CD4-positive, alpha-beta T cell treated with Interleukin-2 at 100 ng/mL for 4 hours (primary cell): ENCODE data around the gene C14orf119.

Source experiments
- DNase-seq: peaks from one replicate; pipeline ENCODE4 v3.0.0-alpha.2; 2020; ENCODE audit warnings: low spot score

The C14orf119 gene, protein sequence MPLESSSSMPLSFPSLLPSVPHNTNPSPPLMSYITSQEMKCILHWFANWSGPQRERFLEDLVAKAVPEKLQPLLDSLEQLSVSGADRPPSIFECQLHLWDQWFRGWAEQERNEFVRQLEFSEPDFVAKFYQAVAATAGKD

DNA sequence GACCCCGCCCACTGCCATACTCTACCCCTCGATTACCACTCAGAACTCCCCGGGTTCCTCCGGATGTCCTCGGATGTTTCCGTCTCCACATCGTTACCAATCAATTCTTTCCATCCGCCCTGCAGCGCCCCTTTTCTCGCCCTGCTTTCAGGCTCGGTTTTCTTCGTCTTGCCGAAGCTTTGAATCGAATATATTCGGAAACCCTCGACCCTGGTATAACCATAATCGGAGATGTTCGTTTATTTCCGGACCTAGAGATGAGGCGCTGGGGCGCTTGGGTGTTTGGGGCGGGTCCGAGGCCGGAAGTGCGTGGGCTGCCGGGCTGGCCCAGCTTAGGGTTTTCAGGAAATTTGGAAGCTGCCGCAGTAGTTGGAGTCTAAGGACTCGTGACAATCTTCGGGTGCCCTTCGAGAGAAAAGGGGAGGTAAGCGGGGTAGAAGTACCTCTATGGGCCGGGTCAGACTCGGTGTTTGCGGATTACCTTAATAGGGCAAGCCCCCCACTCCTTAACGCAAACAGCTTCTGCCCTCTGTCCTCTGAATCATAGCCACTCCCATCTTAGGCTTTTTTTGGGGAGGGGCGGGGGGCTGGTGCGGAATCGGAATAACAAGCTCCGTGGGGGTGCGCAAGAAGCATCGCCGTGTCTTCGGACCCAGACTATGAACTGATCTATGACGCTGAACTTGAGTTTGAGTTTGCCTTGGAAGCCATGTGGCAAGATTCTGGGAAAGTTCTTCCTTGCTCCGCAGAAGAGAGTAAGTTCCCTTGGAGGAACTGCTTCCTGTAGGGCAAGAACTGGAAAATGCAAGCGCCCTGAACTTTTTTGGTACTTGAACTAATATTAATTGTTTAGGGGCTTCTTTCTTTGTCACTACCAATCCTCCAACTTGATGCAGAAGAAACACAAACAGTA is at the start of gene C14orf119:
C14orf119 (plus strand) TSS at position 310 of the 913 bp plus-strand sequence. CDS start 2,154 bp downstream, outside the sequence.
- DNase-seq = peak; percentile 100

DNA sequence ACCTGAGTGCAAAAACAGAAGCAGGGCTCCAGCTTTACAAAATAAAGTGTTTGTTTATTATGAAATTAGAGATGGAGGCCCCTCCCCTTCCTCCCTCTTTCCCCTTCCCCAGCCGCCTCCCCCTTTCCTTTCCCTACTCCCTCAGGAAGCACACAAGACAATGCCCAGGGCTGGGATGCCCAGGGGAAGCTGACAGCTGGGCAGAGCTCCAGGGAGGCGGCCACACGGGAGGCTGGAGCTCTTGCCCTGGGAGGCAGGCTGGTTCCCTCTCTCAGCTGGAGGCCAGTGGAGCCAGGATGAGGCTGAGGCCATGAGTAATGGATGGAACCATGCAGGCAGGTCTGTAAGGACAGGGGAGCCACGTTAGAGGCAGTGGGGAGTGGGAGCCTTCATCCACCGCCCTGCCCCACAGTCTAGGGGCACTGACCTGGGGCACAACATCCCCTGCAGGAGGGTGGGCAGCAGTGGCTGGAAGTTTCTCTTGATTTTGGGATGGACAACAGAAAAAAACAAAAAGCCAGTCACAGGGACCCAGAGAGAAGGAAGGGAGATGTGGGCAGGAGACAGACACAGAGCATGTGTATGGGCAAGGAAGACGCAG is 48.2 kb upstream of the C14orf119 start:
- no peak for DNase-seq

DNA sequence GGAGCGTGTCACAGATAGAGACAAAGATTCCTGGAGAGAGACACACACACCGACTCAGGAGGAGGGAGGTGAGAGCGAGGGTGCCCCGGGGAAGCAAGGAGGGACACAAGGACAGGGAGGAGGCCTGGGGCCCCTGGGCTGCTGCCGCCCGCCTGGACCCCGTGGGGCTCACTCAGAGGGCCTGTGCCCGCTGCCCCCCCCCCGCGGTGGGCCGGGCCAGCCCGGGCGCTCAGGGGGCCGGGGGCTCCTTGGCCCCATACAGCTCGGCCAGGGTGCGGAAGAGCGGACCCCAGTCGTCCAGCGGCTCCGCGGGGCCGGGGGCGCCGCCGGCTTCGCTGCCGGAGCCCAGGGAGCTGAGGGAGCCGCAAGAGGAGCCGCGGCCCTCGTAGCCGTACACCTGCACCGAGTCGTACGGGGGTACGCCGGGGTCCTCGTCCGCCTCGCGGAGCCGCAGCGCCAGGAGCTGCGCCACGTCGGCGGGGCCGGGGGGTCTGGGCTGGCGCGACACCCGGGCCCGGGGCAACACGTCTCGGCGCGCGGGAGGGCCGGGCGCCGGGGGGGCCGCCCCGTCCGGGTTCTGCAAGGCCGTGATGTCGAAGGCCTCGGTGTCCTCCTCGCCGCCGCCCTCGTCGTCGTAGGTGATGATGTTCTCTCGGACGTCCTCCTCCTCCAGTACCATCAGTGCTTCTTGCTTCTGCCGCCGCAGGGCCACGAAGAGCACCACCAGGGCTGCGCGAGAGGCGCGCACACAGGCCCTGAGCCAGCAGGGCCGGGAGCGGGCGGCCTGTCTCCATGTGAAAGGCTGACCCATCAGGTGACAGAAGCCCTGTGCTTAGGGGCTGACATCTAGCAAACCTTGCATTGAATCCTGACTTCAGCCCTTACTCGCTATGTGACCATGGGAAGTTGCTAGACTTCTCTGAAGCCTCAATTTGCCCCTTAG is 47.3 kb upstream of the C14orf119 start:
- DNase-seq = no peak

DNA sequence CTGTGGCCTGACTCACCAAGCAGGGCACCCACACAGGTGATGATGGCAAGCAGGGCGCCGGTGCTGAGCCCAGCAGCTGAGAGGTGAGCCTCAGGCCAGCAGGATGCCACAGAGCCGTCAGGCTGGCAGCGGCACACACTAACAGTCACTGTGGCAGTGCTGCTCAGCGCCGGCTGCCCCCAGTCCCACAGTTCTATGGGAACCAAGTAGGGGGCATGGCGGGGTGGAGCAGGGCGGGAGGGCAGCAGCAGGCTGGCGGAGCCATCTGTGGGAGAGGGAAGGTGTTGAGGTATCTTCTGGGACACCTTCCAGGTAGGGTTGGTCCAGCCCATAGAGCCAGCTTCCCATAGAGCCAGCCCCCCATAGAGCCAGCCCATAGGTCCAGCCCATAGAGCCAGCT is 46.3 kb upstream of the C14orf119 start:
- DNase-seq = no peak

DNA sequence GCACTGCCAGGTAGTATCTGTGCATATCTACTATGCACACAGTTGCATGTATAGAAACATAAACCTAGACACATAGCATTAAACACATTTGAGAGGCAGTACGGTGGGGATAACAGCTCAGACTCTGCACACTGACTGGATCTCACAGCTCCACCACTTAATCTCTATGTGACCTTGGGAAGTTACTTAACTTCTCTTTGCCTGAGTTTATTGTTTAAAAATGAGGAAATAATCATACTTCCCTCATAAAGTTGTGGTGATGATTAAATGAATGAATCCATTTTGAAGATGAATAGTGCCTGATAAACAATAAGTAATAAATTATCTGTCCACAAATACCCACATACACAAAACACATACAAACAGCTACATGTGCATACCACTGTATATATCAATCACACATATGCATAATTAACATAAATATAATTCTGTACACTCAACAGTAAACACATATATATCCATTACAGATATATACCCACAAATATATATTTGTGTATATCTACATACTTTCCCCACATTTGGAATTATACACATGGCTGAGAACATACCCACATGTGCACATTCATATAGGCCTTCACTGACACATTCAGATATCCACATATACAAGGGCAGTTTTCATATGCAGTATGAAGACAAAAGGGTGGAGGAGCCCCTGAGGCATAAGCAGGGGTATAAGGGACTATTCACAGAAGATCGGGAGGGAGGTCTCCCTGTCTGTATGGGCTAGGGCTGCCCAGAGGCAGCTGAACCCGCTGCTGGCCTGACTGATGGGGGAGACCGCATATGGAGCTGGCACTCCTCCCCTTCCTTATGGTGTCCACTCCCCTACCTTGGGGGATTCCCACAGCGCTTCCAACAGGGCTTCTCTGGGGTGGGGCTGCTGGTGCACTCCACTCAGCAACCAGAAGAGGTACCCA is 43.9 kb upstream of the C14orf119 start:
- no peak for DNase-seq

DNA sequence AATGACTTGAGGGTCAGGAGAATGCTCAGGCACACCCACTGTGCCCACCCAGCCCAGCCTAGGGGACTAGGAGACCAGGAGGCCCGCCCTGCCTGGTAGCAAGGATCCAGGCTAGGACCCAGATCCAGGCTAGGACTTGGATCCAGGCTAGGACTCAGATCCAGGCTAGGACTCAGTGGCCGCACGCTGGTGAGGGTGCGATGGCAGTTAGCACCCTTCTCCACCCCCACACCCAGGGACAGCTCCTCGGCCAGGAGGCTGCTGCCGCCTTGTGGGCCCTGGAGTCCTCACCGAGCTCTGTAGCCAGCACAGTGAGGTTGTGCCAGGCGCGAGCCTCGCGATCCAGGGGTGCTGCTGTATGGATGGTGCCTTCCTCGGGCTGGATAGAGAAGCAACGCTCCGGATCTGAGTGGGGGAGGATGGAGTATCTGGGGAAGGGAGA is 43.1 kb upstream of the C14orf119 start:
- no peak for DNase-seq

DNA sequence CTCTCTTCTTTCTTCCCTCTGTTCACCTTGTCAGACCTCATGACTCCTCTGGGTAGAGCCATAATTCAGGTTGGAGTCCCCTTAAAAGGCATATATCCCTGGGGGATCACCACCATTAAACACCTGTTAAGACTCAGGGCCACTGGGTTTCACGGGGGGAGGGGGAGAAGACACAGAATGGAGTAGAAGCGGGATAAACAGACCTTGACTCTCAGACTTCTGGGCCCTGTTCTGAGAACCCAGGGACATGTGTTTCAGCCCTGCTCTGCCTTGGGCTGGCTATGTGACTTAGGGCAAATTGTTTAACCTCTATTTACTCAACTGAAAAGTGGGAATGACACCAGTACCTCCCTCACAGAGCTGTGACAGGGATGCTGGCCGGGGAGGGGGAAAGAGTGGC is 42.6 kb upstream of the C14orf119 start:
- no peak for DNase-seq

DNA sequence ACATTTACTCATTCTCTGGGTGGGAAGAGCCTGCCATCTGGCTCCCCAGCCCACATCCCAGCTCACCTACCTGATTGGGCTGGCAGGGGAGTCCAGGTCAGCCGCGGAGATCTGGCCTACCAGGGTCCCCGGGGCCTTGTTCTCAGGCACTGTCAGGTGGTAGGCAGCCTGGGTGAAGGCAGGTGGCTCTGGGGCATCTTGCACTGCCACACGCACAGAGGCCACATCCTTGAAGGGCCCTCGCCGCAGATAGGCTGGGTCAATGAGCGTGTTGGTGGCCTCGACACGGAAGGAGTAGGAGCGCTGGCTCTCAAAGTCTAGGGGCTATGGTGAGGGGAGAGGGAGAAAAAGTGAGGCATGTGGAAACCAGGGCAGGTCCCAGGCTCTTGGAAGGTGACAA is 41.9 kb upstream of the C14orf119 start:
- DNase-seq = no peak

DNA sequence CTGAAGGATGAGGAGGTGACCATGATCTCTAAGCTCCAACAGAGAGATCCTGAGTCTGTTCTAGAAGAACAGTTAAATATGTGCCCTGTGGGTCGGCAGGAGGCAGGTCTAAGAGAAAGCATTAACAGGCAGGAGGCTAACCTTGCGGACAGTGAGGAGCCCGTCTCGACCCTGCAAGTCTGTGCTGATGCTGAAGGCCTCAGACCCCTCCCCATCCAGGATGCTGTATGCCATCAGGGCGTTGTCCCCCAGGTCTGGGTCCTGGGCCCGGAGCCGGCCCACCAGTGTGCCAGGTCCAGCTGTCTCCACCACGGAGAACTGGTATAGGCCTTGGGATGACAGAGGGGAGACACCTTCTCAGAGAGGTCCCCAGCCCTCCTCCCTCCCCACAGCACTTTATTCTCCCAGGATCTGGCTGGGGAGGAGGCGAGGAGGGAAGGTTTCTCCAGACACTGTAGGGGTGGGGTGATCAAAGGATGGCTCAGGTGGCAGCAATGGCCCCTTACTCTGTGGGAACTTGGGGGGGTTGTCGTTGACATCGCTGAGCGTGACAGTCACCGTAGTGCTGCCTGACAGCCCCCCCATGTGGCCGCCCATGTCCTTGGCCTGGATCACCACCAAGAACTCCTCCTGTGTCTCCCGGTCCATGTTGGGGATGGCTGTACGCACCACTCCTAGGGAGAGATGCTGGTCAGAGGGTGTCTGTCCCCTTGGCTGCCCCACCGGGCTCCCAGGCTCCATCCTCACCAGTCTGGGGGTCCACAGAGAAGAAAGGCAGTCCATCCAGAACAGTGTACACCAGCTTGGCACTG is 41.1 kb upstream of the C14orf119 start:
- peak; percentile 18 for DNase-seq

DNA sequence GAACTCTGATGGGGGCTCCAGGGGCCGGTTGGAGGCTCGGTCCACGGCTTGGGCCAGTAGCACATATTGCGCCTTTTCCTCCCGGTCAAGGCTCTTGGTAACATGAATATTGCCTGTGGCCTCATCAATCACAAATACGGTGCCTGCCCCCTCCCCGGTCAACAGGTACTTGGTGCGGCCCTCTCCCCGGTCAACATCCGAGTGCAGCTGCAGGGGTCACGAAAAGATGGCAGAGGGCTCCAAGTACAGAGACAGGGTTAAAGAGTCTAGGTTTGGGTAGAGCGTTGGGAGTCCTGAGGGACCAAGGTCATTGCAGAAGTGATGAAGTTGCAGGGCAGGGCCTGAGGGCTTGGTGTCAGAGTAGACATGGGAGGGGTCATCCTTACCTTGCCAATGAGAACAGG is 40.2 kb upstream of the C14orf119 start:
- no peak for DNase-seq

DNA sequence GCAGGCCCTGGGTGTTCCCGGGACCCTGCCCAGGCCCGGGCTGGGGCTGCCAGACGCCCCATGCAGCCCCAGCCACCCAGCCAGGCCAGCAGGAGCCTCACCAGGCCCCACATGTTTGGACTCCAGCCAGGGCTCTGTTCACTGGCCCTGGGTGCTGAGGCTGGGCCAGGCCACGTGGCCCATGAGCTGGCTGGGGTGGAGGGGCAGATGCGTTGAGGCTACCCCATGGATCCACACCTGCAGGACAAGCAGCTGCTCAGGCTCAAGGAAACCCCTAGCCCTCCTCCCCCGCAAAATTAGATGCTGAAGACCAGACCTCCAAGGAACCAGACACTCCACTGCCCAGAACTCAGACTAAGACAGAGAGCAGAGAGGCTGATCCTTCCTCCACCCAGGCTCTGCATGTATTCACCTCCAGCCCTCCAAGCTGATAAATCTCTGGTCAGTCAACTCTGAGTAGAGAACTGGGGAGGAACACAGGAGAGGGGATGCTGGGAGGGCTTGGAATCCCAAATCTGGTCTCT is 39.6 kb upstream of the C14orf119 start:
- DNase-seq = no peak

DNA sequence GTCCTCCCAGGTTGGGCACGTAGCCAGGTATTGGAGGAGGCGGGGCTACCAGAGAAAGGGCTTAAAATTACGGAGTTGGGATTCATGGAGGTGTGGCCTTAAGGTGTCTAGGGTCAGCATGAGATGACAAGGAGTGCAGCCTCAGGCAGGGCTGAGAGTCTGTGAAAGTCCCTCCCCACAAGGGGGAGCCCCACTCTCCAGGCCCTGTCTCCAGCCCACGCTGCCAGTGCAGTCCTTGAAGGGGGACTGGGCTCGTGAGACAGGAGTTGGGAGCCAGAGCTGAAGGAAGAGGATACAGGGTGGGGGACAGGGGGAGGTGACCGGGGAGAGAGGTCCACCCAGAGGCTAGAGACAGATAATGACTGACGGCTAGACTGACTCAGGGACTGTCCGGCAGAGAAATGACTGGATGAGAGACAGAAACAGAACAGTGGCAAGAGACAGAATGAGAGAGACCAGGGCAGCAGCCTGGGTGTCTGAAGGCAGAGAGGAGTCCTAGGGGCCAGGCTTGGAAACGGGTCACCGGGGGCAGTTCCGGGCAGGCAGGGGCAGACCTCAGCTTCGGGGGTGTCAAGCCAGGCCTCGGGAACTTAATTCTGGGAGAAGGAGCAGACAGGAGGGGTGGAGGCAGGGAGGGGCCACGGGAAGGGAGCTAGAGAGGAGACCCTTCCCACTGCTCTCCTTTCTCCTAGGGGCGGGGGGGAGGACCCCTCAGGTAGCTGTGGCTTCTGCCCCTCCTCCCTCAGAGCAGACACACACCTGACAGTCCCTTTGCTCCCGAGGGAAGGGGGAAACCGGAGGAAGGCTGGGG is 39.0 kb upstream of the C14orf119 start:
- DNase-seq = peak; percentile 69

DNA sequence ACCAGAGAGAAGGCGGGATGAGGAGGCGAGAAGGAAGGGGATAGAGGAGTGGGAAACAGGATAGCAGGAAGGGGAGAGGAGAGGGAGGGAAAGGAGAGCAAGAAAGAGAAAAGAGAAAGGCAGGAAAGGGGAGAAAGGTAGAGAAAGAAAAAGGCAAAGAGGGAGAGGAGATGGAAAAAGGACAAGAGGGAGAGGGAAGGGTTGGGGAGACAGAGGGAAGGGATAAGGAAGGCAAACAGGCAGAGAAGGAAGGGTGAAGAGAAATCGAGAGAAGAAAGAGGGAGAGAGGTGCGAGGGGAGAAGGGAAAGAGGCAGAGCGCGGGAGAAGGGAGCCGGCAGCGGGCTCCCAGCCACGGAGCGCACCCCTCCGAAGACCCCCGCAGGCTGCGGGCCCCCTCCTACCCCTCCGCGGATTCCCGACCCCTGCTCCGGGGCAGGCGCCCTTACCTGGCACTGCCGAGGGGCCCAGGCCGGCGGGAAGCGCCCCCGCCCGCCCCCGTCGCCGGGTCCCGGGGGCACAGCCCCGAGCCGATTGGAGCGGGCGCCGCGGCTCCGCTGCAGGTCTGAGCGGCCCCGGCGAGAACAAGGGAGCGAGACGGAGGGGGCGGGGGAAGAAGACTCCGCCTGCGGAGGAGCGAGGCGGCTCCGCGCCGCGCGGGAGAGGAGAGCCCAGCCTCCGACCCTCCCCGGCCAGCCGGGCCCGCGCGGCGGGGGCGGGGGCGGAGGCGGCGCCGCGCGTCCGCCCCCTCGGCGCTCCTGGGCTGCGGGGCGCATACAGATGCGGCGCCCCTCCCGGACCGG is 38.1 kb upstream of the C14orf119 start, which contains the start of gene CDH24:
CDH24 (minus strand) TSS at position 565 of the 801 bp plus-strand sequence. CDS start 1,787 bp downstream, outside the sequence.
- DNase-seq = peak; percentile 67

DNA sequence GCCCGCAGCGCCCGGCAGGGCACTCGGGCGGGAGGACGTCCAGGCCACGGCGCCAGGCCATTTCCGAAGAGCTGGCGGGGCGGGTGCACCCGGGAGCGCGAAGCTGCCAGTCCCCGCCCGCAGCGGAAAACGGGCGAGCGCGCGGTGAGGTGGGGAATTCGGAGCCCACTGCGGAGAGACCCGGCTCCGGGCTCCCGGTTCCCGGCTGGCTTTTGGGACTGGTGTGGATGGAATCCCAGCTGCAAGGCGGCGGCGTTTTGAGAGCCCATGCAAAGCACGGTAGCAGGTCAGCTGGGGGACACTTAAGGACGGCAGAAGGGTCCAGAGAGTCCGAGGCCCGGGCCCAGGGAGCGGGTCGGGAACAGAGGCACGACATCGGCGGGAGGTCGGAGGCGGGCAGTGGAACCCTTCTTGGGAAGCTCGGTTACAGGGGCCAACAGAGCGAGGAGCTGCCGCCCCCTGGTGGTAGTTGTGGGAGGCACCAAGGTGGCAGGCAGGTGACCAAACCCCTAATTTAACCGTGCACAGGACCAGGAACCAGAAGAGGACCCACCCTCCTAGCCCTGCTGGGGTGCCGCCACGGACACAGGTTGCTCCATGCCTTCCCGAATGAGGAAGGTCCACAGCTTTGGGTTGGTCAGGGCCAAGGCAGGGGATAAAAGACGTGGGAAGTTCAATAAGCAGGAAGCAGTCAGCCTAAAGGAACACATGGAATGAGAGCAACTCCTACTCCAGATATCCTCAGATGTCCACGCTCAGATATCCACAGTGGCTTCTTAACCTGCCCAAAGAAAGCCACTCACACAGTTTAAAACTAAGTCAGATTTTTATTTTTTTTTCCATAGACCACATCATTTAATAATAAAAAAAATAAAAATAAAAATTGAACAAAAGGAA is 37.3 kb upstream of the C14orf119 start:
- DNase-seq = peak; percentile 87

DNA sequence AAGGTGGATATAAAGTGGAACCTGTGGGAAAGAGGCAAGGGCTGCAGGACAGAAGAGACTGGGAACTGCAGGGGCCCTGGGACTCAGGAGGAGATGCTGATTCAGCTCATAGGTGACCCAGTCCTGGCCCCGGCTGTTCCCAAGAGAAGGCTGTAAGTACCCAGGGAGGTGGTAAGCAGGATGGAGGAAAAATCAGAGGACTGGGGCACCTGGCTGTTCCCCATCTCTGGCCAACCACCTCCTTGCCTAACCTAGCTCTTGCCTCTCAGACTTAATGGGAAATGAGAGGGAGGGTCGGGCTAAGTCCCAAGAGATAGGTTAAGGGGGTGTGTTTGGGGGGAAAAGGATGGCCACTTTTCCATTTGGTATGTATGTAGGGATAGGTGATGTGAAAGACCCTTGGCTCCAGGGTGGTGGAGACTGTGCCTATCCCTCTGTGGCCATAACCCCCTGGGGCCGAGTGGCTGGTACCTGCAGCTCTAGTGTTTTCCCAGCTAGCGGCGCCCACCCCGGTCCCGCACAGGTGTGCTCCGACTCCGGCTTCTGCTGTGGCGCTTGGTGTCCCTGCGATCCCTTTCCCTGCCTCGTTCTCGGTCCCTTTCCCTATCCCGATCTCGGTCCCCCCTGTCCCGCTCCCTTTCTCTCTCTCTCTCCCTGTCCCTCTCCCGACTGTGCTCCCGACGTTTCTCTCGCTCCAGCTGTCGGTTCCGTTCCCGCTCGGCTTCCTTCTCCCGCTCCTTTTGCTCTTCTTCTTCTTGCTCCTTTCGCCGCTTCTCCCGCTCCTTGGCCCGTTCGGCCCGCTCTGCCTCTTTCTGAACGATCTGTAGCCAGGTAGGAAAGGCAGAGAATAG is 36.4 kb upstream of the C14orf119 start:
- DNase-seq = no peak
